B cell (primary cell): Measurements from ENCODE around the gene STAB1. TPM values are rescaled to one million over a fixed set of nuclear protein-coding genes. Genes with fewer than 3 reads are reported as not detected.
A peak's percentile ranks its signal among the peaks of the same experiment; 100 is the strongest.

Source experiments
- ATAC-seq: fragments of 200-7000 bp; cut with Tn5 transposase; one replicate; pipeline ENCODE4 v1.10.0; 2021; ENCODE audit warnings: low read depth, mild to moderate bottlenecking, moderate number of reproducible peaks, moderate library complexity
- CTCF ChIA-PET: fragments of 350-600 bp; sonication (Branson Sonifier 250); formaldehyde crosslinking; loops from one replicate; lab custom pipeline; 2021; ENCODE audit warnings: antibody characterized with exemption, inconsistent platforms; lab: Charles Lee
- POLR2A ChIA-PET: fragments of 350-600 bp; sonication (Branson Sonifier 250); formaldehyde crosslinking; loops from one replicate; lab custom pipeline; 2021; ENCODE audit warnings: antibody characterized with exemption; lab: Charles Lee
- DNase-seq: peaks from one replicate; pipeline ENCODE4 v3.0.0; 2013
- H2AFZ ChIP-seq: 2 replicates; pipeline ENCODE4 v1.6.1; 2012; ENCODE audit warnings: mild to moderate bottlenecking, low read depth, low read length; ENCODE audit not compliant: insufficient read depth, poor library complexity, severe bottlenecking
- H3K27ac ChIP-seq, 2 donors: 1 replicate in 1 of 2; 2 replicates in 1 of 2; pipeline ENCODE4 v1.5.1; 2012 to 2013; ENCODE audit warnings: low read length in 2 of 2, mild to moderate bottlenecking in 2 of 2, moderate library complexity in 1 of 2
- H3K27me3 ChIP-seq, 4 experiments: fragments of 200-600 bp in 1 of 4; sonication (generic) in 1 of 4; replicated peaks in 1 of 4; 1 replicate in 2 of 4; 2 replicates in 2 of 4; pipeline versions ENCODE4 v1.6.1 to v1.7.0; 2013 to 2016; ENCODE audit warnings: low read length in 3 of 4, mild to moderate bottlenecking in 2 of 4, mixed read lengths in 1 of 4, moderate library complexity in 1 of 4; ENCODE audit not compliant: insufficient read depth in 4 of 4, control insufficient read depth in 3 of 4; ENCODE audit errors: control extremely low read depth in 1 of 4
- H3K36me3 ChIP-seq, 2 experiments: replicated peaks in 1 of 2; 1 replicate in 1 of 2; 2 replicates in 1 of 2; pipeline versions ENCODE4 v1.6.1 to v1.7.1; 2013; ENCODE audit warnings: low read length in 1 of 2; ENCODE audit not compliant: insufficient read depth in 2 of 2, control insufficient read depth in 1 of 2; ENCODE audit errors: control extremely low read depth in 1 of 2, extremely low read depth in 1 of 2
- H3K4me1 ChIP-seq, 2 donors: fragments of 200-600 bp in 1 of 2; sonication (generic) in 1 of 2; 1 replicate in 1 of 2; 2 replicates in 1 of 2; pipeline versions ENCODE4 v1.5.1 to v1.6.1; 2013 to 2017; ENCODE audit warnings: low read length in 2 of 2; ENCODE audit not compliant: control insufficient read depth in 2 of 2, insufficient read depth in 2 of 2
- H3K4me2 ChIP-seq: replicated peaks from 2 replicates; pipeline ENCODE3; 2012; ENCODE audit warnings: mild to moderate bottlenecking, low read depth, low read length; ENCODE audit not compliant: poor library complexity, severe bottlenecking
- H3K4me3 ChIP-seq, 5 experiments: fragments of 200-600 bp in 1 of 5; sonication (generic) in 1 of 5; 1 replicate in 3 of 5; 2 replicates in 2 of 5; pipeline versions ENCODE4 v1.5.1 to v1.7.0; 2011 to 2016; ENCODE audit warnings: low read length in 4 of 5, mild to moderate bottlenecking in 4 of 5, low read depth in 2 of 5, control low read depth in 1 of 5, moderate library complexity in 1 of 5; ENCODE audit not compliant: insufficient read depth in 1 of 5; ENCODE audit errors: control extremely low read depth in 1 of 5, extremely low read depth in 1 of 5
- H3K79me2 ChIP-seq: fragments of 200-600 bp; sonication (generic); one replicate; pipeline ENCODE4 v1.6.0; 2016; ENCODE audit warnings: low read length; ENCODE audit not compliant: control insufficient read depth, insufficient read depth
- H3K9ac ChIP-seq: fragments of 200-600 bp; sonication (generic); 2 replicates; pipeline ENCODE4 v1.6.1; 2017; ENCODE audit warnings: mild to moderate bottlenecking, low read length, moderate library complexity
- H3K9me3 ChIP-seq, 3 donors: one replicate each; pipeline versions ENCODE4 v1.6.1 to v1.7.1; 2013; ENCODE audit warnings: low read length in 2 of 3; ENCODE audit not compliant: control insufficient read depth in 2 of 3, insufficient read depth in 1 of 3; ENCODE audit errors: control extremely low read depth in 1 of 3
- H4K20me1 ChIP-seq: 2 replicates; pipeline ENCODE4 v1.6.0; 2012; ENCODE audit warnings: mild to moderate bottlenecking, low read length; ENCODE audit not compliant: insufficient read depth, control insufficient read depth, poor library complexity, severe bottlenecking
- H3K27ac Mint-ChIP-seq: one replicate; pipeline ENCODE4 v1.8.0; 2021; ENCODE audit warnings: mixed read lengths
- H3K27me3 Mint-ChIP-seq: one replicate; pipeline ENCODE4 v1.8.0; 2021; ENCODE audit warnings: mixed read lengths
- H3K4me1 Mint-ChIP-seq: one replicate; pipeline ENCODE4 v1.8.0; 2021; ENCODE audit warnings: mixed read lengths
- H3K4me3 Mint-ChIP-seq: one replicate; pipeline ENCODE4 v1.8.0; 2021; ENCODE audit warnings: mixed read lengths
- H3K9me3 Mint-ChIP-seq: one replicate; pipeline ENCODE4 v1.8.0; 2022; ENCODE audit warnings: mixed read lengths; ENCODE audit not compliant: insufficient read depth
- CTCF ChIP-seq: fragments of 200-600 bp; IDR thresholded peaks from one replicate; pipeline ENCODE4 v1.8.0; 2022; ENCODE audit warnings: antibody characterized with exemption, mild to moderate bottlenecking
- EZH2 ChIP-seq: IDR thresholded peaks from 2 replicates; pipeline ENCODE4 v1.6.1; 2012; ENCODE audit warnings: borderline replicate concordance, low read depth, mild to moderate bottlenecking, moderate library complexity, low read length; ENCODE audit not compliant: insufficient read depth, poor library complexity, severe bottlenecking
- WGBS: methylation state at CpG from one replicate; pipeline ENCODE4 v1.1.5; 2013; ENCODE audit warnings: missing lambda C conversion rate; ENCODE audit not compliant: insufficient coverage; 5-methylcytosine and 5-hydroxymethylcytosine counted together
- intact Hi-C: fragments of 100-400 bp; cut with micrococcal nuclease; formaldehyde crosslinking; loops from one replicate; pipeline ENCODE4 v1.10.0; 2022
- polyA plus RNA-seq: library from polyadenylated mRNA; depleted of rRNA; stranded (reverse); fragments of >200 nt; gene quantifications from 2 replicates; pipeline ENCODE4 v1.2.3, GENCODE V29; 2012
- total RNA-seq, 2 donors: library from RNA; stranded (reverse); fragments of 120-200 nt in 1 of 2; gene quantifications; 1 replicate in 1 of 2; 2 replicates in 1 of 2; pipeline versions ENCODE4 v1.2.3 to v1.2.4, GENCODE V29; 2013 to 2022

Gene STAB1
- total and polyA plus RNA-seq, 2 donors (not counting 1 experiment from before 2014, with no cell fraction given) = 3.8 to 4.5 TPM

GRCh38 chr3:52534281-52535183 is 39.4 kb downstream of the STAB1 start:
- Histone ChIP-seq H3K36me3 (no peaks in the 10 kb centered on the region), H3K4me2 (peak overlapping the region; percentile 86), H3K4me1 (peaks cover 34 to 51% of the 10 kb centered on the region in 2 donors), H3K9ac (peak overlapping the region; percentile 54), H2AFZ (peak overlapping the region; percentile 78), H4K20me1 (no peaks in the 10 kb centered on the region), H3K4me3 (peak overlapping the region in 4 of 5 experiments; percentile 38 to 62 (median 56)), H3K27me3 (peaks cover 0 to 13% (median 0%) of the 10 kb centered on the region in 4 experiments), H3K9me3 (no peaks in the 10 kb centered on the region), H3K27ac (no peak overlapping the region), H3K79me2 (peaks cover 24% of the 10 kb centered on the region)
- TF ChIP-seq EZH2 (no peak), CTCF (no peak)
- ChIA-PET POLR2A (no interaction called here), CTCF (no interaction called here)
- no peak for ATAC-seq
- peak; percentile 33 for DNase-seq
- no peaks in the 10 kb centered on the region for H3K9me3 Mint-ChIP-seq
- WGBS = 87% methylated on average over 57 of the region's 57 CpGs
- H3K4me1 Mint-ChIP-seq = peaks cover 44% of the 10 kb centered on the region
- peak overlapping the region; percentile 99 for H3K4me3 Mint-ChIP-seq
- intact Hi-C loops = loop anchor here (5.0 to 10.0 kb wide), 5 partner anchors 257 to 1140 kb away; partner anchors contain the start of genes DUSP7, PRKCD, RBM15B and STIMATE
- H3K27me3 Mint-ChIP-seq = no peaks in the 10 kb centered on the region
- peak overlapping the region; percentile 26 for H3K27ac Mint-ChIP-seq
